Measurements from ENCODE around the gene SLC43A3. TPM values are rescaled to one million over a fixed set of nuclear protein-coding genes. Genes with fewer than 3 reads are reported as not detected.

SLC43A3 gene
- total and polyA plus RNA-seq, 2 of the 4 experiments (the other 2 are of a cell fraction), result 12.7 to 21.1 TPM

DNA sequence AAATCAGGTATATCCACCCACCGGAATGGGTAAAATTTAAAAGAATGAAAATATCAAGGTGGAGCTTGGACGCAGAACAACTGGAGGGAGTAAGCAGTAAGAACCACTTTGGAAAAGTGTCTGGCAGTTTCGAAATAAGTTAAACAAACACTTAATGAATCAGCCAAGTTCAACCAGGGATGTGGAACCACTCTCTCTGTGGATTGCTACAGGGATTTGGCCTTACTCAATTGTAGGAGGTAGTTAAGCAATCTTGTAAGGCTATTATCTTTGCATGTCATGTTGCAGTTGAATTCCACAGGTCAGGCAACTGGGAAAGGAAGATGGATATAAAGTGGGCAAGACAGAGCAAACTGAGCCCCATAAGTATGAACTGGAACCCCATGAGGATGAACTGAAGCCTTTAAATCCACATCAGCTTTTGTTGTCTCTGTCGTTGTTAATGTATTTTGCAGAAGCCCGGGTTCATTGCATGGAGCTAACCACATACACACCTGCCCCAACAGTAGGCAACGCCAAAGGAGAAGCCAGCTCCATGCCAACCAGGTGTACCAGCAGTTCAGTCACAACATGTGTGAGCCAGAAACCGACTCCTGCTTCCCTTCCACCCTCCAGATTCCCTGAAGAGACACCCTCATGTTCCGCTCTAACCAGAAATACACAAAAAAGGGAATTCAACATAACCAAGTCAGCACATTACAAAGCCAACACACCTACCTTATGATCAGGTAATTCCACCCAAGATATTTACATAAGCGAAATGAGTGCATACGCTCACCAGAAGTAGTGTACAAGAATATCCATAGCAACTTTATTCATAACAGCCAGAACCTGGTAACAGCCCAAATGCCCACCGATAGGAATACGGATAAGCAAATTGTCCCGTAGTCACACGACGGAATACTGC lies 8.0 kb upstream of the SLC43A3 start:
- H3K9ac ChIP-seq (ENCODE audit: low read depth, low read length), result no peak overlapping the region
- H4K91ac ChIP-seq (ENCODE audit: insufficient read depth, low read depth, low read length), result no peak overlapping the region
- H4K20me1 ChIP-seq (ENCODE audit: insufficient read depth, low read length), result no peaks in the 10 kb centered on the region
- dilution Hi-C loops (cut with HindIII; ENCODE audit: low sequenced_read_pairs, unreplicated experiment), result no loop called here
- H3K27me3 ChIP-seq (ENCODE audit: control insufficient read depth, insufficient read depth, low read length), result no peaks in the 10 kb centered on the region
- no peak overlapping the region for H4K8ac ChIP-seq (ENCODE audit: low read depth in 2 of 2, low read length in 2 of 2)
- peak overlapping the region; percentile 47 for H3K4ac ChIP-seq (ENCODE audit: low read depth, low read length)
- H3K14ac ChIP-seq (replicated peaks; ENCODE audit: low read depth, low read length), result no peak overlapping the region
- H2AFZ ChIP-seq (replicated peaks; ENCODE audit: low read length, poor library complexity), result no peak overlapping the region
- no peak overlapping the region for H3K4me3 ChIP-seq (ENCODE audit: insufficient read depth, low read depth, low read length)
- in situ Hi-C loops (cut with MboI; ENCODE audit: low sequenced_read_pairs), result no loop called here
- intact Hi-C loops (cut with micrococcal nuclease), result no loop called here
- POLR2A ChIA-PET (ENCODE audit: unreplicated experiment), result interaction anchor here (0.6 kb wide), 1 partner anchor 286 kb away, joined by 3 read pairs; no protein-coding TSS in a partner anchor
- no peak overlapping the region for H2AK9ac ChIP-seq (replicated peaks; ENCODE audit: low read depth, low read length, poor library complexity)
- H3K79me1 ChIP-seq (ENCODE audit: low read depth in 1 of 2, low read length in 2 of 2), result no peaks in the 10 kb centered on the region
- H2BK20ac ChIP-seq (ENCODE audit: low read depth, low read length), result peak overlapping the region; percentile 63
- peaks cover 20% of the 10 kb centered on the region for H3K4me1 ChIP-seq (ENCODE audit: control insufficient read depth, insufficient read depth, low read length)
- peaks cover 6% of the 10 kb centered on the region for H3K9me1 ChIP-seq (ENCODE audit: insufficient read depth, low read length)
- CTCF ChIA-PET, result no interaction called here
- peak overlapping the region; percentile 54; the same call in 1 of the 2 replicates for H3K27ac ChIP-seq (ENCODE audit: insufficient read depth, low read length)
- no TSS peak for BruUV-seq (replicated peaks)
- no peaks in the 10 kb centered on the region for H3K9me3 ChIP-seq (ENCODE audit: control insufficient read depth, insufficient read depth, low read length)
- H2BK120ac ChIP-seq (ENCODE audit: low read depth, low read length), result peak overlapping the region; percentile 62
- no peak overlapping the region for H3K23ac ChIP-seq (ENCODE audit: low read depth, low read length)
- peak overlapping the region; percentile 19; the same call in 1 of the 2 replicates for H3K18ac ChIP-seq (ENCODE audit: low read depth, low read length)
- H3K36me3 ChIP-seq (ENCODE audit: control insufficient read depth, insufficient read depth, low read length), result no peaks in the 10 kb centered on the region
- H2AK5ac ChIP-seq (ENCODE audit: low read depth, low read length), result peak overlapping the region; percentile 81; the same call in 1 of the 2 replicates
- 67% methylated on average over 2 of the region's 15 CpGs; no CpG with 5 or more reads in 1 of the 2 experiments for WGBS, 2 experiments (ENCODE audit: extremely low coverage in 2 of 2, insufficient read length in 1 of 2)
- H4K5ac ChIP-seq (ENCODE audit: low read depth, low read length), result peak overlapping the region; percentile 10; the same call in 1 of the 2 replicates
- peak overlapping the region; percentile 32 for H3K4me2 ChIP-seq (ENCODE audit: low read depth, low read length)
- peak overlapping the region; percentile 17; the same call in 1 of the 3 replicates for H2BK15ac ChIP-seq (ENCODE audit: low read depth, low read length)
- peak; percentile 97 for DNase-seq
- no peak overlapping the region for H3K56ac ChIP-seq (ENCODE audit: extremely low read depth, insufficient read depth, low read length)
- H2BK5ac ChIP-seq (ENCODE audit: low read depth, low read length, poor library complexity, severe bottlenecking), result no peak overlapping the region
- peak; percentile 80 for ATAC-seq (ENCODE audit: low read depth)
- TF ChIP-seq RFX5 (IDR thresholded peaks at IDR 0.05; ENCODE audit: low read depth, low read length), result no peak
- TF ChIP-seq, protein P1, sequence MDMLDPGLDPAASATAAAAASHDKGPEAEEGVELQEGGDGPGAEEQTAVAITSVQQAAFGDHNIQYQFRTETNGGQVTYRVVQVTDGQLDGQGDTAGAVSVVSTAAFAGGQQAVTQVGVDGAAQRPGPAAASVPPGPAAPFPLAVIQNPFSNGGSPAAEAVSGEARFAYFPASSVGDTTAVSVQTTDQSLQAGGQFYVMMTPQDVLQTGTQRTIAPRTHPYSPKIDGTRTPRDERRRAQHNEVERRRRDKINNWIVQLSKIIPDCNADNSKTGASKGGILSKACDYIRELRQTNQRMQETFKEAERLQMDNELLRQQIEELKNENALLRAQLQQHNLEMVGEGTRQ (IDR thresholded peaks at IDR 0.05; ENCODE audit: low read depth, low read length), result no peak
- TF ChIP-seq RCOR1 (IDR thresholded peaks at IDR 0.05; ENCODE audit: insufficient replicate concordance, low read length), result peak; percentile 39
- TF ChIP-seq, protein P2, sequence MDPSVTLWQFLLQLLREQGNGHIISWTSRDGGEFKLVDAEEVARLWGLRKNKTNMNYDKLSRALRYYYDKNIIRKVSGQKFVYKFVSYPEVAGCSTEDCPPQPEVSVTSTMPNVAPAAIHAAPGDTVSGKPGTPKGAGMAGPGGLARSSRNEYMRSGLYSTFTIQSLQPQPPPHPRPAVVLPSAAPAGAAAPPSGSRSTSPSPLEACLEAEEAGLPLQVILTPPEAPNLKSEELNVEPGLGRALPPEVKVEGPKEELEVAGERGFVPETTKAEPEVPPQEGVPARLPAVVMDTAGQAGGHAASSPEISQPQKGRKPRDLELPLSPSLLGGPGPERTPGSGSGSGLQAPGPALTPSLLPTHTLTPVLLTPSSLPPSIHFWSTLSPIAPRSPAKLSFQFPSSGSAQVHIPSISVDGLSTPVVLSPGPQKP (IDR thresholded peaks at IDR 0.05; ENCODE audit: borderline replicate concordance, low read depth, low read length), result no peak
- peak; percentile 17; the same call in 1 of the 2 replicates for TF ChIP-seq SMC3 (IDR thresholded peaks at IDR 0.05; ENCODE audit: low read depth, low read length)
- TF ChIP-seq POLR2A (IDR thresholded peaks at IDR 0.05; ENCODE audit: low read depth, low read length), result no peak
- peak; percentile 44; the same call in 1 of the 2 replicates for TF ChIP-seq NFE2L2 (IDR thresholded peaks at IDR 0.05; ENCODE audit: low read depth, low read length)
- TF ChIP-seq CEBPB (IDR thresholded peaks at IDR 0.05; ENCODE audit: low read depth, low read length), result peak; percentile 100
- no peak for TF ChIP-seq MXI1 (IDR thresholded peaks at IDR 0.05; ENCODE audit: borderline replicate concordance, low read depth, low read length)
- peak; percentile 75 for TF ChIP-seq FOS (IDR thresholded peaks at IDR 0.05; ENCODE audit: low read depth, low read length)
- TF ChIP-seq RAD21 (IDR thresholded peaks at IDR 0.05; ENCODE audit: low read length), result no peak; the same call in 1 of the 2 replicates
- no peak; the same call in 1 of the 2 replicates for TF ChIP-seq MAZ (IDR thresholded peaks at IDR 0.05; ENCODE audit: borderline replicate concordance, low read depth, low read length)
- TF ChIP-seq, protein P3, sequence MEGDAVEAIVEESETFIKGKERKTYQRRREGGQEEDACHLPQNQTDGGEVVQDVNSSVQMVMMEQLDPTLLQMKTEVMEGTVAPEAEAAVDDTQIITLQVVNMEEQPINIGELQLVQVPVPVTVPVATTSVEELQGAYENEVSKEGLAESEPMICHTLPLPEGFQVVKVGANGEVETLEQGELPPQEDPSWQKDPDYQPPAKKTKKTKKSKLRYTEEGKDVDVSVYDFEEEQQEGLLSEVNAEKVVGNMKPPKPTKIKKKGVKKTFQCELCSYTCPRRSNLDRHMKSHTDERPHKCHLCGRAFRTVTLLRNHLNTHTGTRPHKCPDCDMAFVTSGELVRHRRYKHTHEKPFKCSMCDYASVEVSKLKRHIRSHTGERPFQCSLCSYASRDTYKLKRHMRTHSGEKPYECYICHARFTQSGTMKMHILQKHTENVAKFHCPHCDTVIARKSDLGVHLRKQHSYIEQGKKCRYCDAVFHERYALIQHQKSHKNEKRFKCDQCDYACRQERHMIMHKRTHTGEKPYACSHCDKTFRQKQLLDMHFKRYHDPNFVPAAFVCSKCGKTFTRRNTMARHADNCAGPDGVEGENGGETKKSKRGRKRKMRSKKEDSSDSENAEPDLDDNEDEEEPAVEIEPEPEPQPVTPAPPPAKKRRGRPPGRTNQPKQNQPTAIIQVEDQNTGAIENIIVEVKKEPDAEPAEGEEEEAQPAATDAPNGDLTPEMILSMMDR (conservative IDR thresholded peaks at IDR 0.05; ENCODE audit: low read depth, low read length), result no peak

Measured in IMR-90 (cell line).